Stimulated activated CD8-positive, alpha-beta memory T cell treated with anti-CD3 and anti-CD28 coated beads, Interleukin-12 subunit alpha, Interleukin-12 subunit beta, amount 100 ng/mL, for 1 hour (primary cell): ENCODE data around the gene GOLGA8H.
A peak's percentile ranks its signal among the peaks of the same experiment; 100 is the strongest.
"Not testable (repeated sequence)": the region's sequence is repeated elsewhere in the genome, so short reads cannot be mapped to it uniquely, and the experiment has no call there.

Experiments
- DNase-seq: peaks from one replicate; pipeline ENCODE4 v3.0.0-alpha.2; 2020; ENCODE audit warnings: low read depth

Gene GOLGA8H

GRCh38 chr15:30603796-30604195 is at the start of gene GOLGA8H:
GOLGA8H (plus strand) TSS chr15:30604028; CDS start chr15:30604126, 98 bp downstream.
- not testable (repeated sequence) for DNase-seq

- not testable (repeated sequence) for DNase-seq
These were observed 36.9 kb upstream of the GOLGA8H start for GRCh38 chr15:30566949-30567348.

- not testable (repeated sequence) for DNase-seq
These were observed 30.8 kb upstream of the GOLGA8H start for GRCh38 chr15:30573012-30573491.

- DNase-seq: not testable (repeated sequence)
These were observed 24.3 kb upstream of the GOLGA8H start for GRCh38 chr15:30579394-30579970.

- DNase-seq: not testable (repeated sequence)
These were observed 23.1 kb upstream of the GOLGA8H start for GRCh38 chr15:30580716-30581115.

- not testable (repeated sequence) for DNase-seq
These were observed 4.9 kb upstream of the GOLGA8H start for GRCh38 chr15:30598953-30599352.

- not testable (repeated sequence) for DNase-seq
These were observed 8.4 kb downstream of the GOLGA8H start for GRCh38 chr15:30612271-30612670.

GRCh38 chr15:30621342-30621741 is 17.5 kb downstream of the GOLGA8H start:
- DNase-seq: not testable (repeated sequence)

GRCh38 chr15:30625436-30626193 is 21.8 kb downstream of the GOLGA8H start, which contains the start of gene ARHGAP11B:
ARHGAP11B (plus strand) TSS chr15:30626128.
- peak; percentile 90 for DNase-seq

GRCh38 chr15:30626194-30626565 is 22.4 kb downstream of the GOLGA8H start:
- DNase-seq: not testable (repeated sequence)

GRCh38 chr15:30626632-30627031 is 22.8 kb downstream of the GOLGA8H start:
- not testable (repeated sequence) for DNase-seq

- DNase-seq: no peak
These were observed 46.4 kb downstream of the GOLGA8H start for GRCh38 chr15:30650012-30650929.

- not testable (repeated sequence) for DNase-seq
These were observed 57.3 kb downstream of the GOLGA8H start for GRCh38 chr15:30661154-30661553.
